Activated naive CD8-positive, alpha-beta T cell treated with anti-CD3 and anti-CD28 coated beads, Interleukin-2, amount 10 ng/mL, durations not matched to agents 7 days and 5 days (primary cell): Measurements from ENCODE around the gene CABP1. TPM values are rescaled to one million over a fixed set of nuclear protein-coding genes. Genes with fewer than 3 reads are reported as not detected.

Experiments
- total RNA-seq, 2 experiments: library from RNA; stranded (reverse); gene quantifications; one replicate each; pipeline ENCODE4 v1.2.3, GENCODE V29; 2021

CABP1 gene
- total RNA-seq, 2 experiments from 2014 or later: 1.4 to 1.7 TPM

Other genes starting within 250 kb of the CABP1 start
- gene COX6A1, start 202.5 kb upstream of the CABP1 start, total RNA-seq: 100 to 1,000 TPM; 248 to 276 TPM
- 10 to 100 TPM; 23.8 to 24.0 TPM for gene TRIAP1, start 194.2 kb upstream of the CABP1 start, total RNA-seq
- 10 to 100 TPM; 26.4 to 31.3 TPM for gene GATC, start 194.2 kb upstream of the CABP1 start, total RNA-seq
- gene SRSF9, start 170.9 kb upstream of the CABP1 start, total RNA-seq: 100 to 1,000 TPM; 164 to 166 TPM
- 100 to 1,000 TPM; 146 to 153 TPM for gene DYNLL1, start 144.5 kb upstream of the CABP1 start, total RNA-seq
- gene COQ5, start 111.5 kb upstream of the CABP1 start, total RNA-seq: 10 to 100 TPM; 24.6 to 25.2 TPM
- 100 to 1,000 TPM; 205 to 216 TPM for gene RNF10, start 106.3 kb upstream of the CABP1 start, total RNA-seq
- gene POP5, start 59.2 kb upstream of the CABP1 start, total RNA-seq: 10 to 100 TPM; 59.4 to 62.3 TPM
- gene MLEC, start 46.5 kb downstream of the CABP1 start, total RNA-seq: 10 to 100 TPM; 64.5 to 76.1 TPM
- gene UNC119B, start 69.8 kb downstream of the CABP1 start, total RNA-seq: 10 to 100 TPM; 19.5 to 23.7 TPM
- gene ACADS, start 85.2 kb downstream of the CABP1 start, total RNA-seq: 10 to 100 TPM; 17.1 to 22.0 TPM